Right renal cortex interstitium (tissue), 3 donors: Measurements from ENCODE around the gene SETD3. TPM values are rescaled to one million over a fixed set of nuclear protein-coding genes. Genes with fewer than 3 reads are reported as not detected.

ENCODE experiments used
- polyA plus RNA-seq, 3 donors: library from polyadenylated mRNA; unstranded; fragments of 120-200 nt; gene quantifications; one replicate each; pipeline ENCODE4 v1.2.1, GENCODE V29; 2013; ENCODE audit not compliant: insufficient read length in 3 of 3

Gene SETD3
- polyA plus RNA-seq, 3 donors, result 59.1 to 66.2 (median 65.6) TPM

Other genes with a start within 250 kb of the SETD3 start
- 1 to 10 TPM; 2.0 to 2.3 (median 2.1) TPM for gene BCL11B, start 208.7 kb downstream of the SETD3 start, polyA plus RNA-seq
- 10 to 100 TPM; 39.0 to 47.2 (median 40.4) TPM for gene CCNK, start 550 bp upstream of the SETD3 start, polyA plus RNA-seq
- gene CCDC85C, start 123.3 kb upstream of the SETD3 start, polyA plus RNA-seq, result 10 to 100 TPM; 23.7 to 27.9 (median 25.4) TPM
- gene HHIPL1, start 164.3 kb upstream of the SETD3 start, polyA plus RNA-seq, result 1 to 10 TPM; 1.3 to 1.5 (median 1.3) TPM
- gene CYP46A1, start 203.4 kb upstream of the SETD3 start, polyA plus RNA-seq, result 1 to 10 TPM; 1.1 to 1.6 (median 1.4) TPM